HG03460 (cell line): ENCODE data around the gene MOXD1.
A peak's percentile ranks its signal among the peaks of the same experiment; 100 is the strongest.
"Not testable (repeated sequence)": the region's sequence is repeated elsewhere in the genome, so short reads cannot be mapped to it uniquely, and the experiment has no call there.

Experiments used
- ATAC-seq: cut with Tn5 transposase; IDR thresholded peaks from one replicate; pipeline ENCODE4 v1.9.1; 2021; ENCODE audit not compliant: unreplicated experiment

Gene MOXD1

GRCh38 chr6:132285004-132285780 lies 116.1 kb downstream of the MOXD1 start:
- ATAC-seq, result no peak

- ATAC-seq, result no peak
Observed at GRCh38 chr6:132282696-132283095, 118.6 kb downstream of the MOXD1 start.

DNA sequence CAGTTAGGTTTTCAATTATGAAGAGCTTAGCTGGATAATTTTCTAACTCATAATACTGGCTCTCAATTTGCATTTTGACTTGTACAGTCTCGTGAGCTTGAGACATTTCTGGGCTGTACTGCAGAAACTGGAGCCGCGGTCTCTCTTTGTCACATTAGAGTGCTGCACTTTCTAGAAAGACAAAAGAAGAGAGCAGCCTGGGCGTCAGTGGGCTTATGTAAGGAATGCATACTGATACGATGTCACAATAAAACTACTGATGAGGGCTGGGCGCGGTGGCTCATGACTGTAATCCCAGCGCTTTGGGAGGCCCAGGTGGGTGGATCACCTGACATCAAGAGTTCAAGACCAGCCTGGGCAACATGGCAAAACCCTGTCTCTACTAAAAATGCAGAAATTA lies 120.8 kb downstream of the MOXD1 start:
- ATAC-seq, result no peak

GRCh38 chr6:132279592-132280139 lies 121.6 kb downstream of the MOXD1 start:
- peak; percentile 97 for ATAC-seq

GRCh38 chr6:132275066-132275970 lies 126.0 kb downstream of the MOXD1 start:
- ATAC-seq, result no peak

- ATAC-seq, result no peak
Observed at GRCh38 chr6:132272776-132273175, 128.5 kb downstream of the MOXD1 start.

DNA sequence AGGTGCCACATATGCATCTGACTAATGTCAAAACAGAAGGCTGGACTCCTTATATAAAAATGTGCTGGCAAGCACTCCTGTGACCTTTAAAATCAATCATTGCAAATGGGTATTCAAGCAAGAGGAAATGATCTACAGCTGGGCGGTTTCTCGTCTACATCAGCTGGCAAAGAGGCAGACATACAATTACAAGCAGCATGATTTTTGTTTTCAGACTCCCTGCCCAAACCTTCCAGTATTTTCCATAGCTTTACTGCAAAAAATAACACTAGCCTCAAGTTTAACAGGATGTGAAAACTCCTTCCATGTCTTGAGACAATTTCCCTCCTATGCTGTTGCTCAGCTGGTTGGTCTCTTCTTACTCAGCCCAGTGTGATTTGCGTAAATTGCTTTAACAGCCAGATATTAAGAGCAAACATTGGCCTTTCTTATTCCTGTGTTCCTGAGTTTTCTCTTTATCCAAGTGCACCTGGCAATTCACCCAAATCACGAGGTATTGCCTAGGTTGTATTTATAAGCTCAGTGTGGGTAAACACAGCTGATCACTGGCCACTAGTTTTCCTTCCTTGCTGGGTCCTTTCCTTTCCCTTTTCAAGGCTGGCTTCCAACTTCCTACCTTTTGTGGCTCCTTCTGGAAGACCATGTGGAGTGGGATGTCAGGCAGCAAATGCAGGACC lies 130.4 kb downstream of the MOXD1 start:
- ATAC-seq, result no peak

DNA sequence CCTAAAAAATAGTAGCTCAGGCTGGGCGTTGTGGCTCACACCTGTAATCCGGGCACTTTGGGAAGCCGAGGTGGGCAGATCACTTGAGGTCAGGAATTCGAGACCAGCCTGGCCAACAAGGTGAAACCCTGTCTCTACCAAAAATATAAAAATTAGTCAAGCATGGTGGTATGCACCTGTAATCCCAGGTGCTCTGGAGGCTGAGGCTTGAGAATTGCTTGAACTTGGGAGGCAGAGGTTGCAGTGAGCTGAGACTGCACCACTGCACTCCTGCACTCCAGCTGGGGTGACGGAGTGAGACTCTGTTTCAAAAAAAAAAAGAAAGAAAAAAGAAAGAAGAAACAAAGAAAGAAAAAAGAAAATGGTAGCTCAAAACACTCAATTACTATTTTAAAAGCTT lies 132.6 kb downstream of the MOXD1 start:
- ATAC-seq, result not testable (repeated sequence)

DNA sequence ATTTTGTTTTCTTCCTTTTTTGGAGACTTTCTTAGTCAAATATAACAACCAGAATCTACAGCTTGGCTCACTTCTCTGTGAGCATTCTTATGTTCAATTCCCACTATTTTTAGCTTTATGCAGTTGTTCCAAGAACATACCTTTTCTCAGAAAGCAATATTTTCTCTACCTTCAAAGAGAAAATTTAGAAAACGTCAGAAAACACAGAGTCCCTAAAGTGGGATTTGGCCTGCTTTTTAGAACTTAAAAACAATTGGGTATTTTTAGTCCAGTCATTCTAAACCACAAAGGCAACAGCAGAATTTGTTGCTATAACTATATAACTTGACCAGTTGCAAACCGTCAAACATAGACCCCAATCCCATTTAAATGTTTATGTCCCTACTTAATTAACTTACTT lies 133.1 kb downstream of the MOXD1 start:
- no peak for ATAC-seq

DNA sequence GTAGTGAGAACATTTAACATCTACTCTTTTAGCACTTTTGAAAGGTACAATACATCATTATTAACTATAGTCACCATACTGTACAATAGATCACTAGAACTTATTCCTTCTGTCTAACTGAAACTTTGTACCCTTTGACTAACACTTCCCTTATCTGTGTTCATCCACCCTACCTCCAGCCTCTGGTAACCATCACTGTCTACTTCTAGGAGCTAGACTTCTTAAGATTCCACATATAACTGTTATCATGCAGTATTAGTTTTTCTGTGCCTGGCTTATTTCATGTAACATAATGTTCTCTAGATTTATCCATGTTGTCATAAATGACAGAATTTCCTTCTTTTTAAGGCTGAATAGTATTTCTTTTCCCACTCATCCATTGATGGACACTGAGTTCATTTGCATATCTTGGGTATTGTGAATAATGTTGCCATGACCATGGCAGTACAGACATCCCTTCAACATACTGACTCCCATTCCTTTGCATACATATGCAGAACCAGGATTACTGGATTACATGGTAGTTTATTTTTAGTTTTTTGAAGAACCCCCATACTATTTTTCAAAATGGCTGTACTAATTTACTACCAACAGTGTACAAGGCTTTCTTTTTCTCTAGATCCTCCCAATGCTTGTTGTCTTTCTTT lies 135.7 kb downstream of the MOXD1 start:
- ATAC-seq, result no peak

GRCh38 chr6:132264021-132264500 lies 137.2 kb downstream of the MOXD1 start:
- ATAC-seq, result no peak

GRCh38 chr6:132261354-132261753 lies 139.9 kb downstream of the MOXD1 start:
- ATAC-seq, result no peak

DNA sequence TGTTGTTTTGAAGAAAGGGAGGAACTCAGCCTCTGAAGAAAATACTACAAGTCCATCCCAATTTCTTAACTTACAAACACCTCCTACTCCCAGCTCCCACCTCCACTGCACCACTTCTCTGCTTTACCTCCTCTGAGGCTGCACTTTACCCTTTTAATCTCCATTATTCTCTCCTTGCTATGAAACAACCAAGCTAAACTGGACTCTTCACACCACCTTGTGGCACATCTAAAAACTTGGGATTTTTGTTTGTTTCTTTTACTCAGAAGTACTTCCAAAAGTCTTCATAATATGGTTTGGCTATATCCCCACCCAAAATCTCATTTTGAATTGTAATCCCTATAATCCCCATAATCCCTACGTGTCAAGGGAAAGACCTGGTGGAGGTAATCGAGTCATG lies 142.2 kb downstream of the MOXD1 start:
- ATAC-seq, result no peak

- no peak for ATAC-seq
Observed at GRCh38 chr6:132257561-132257960, 143.7 kb downstream of the MOXD1 start.

DNA sequence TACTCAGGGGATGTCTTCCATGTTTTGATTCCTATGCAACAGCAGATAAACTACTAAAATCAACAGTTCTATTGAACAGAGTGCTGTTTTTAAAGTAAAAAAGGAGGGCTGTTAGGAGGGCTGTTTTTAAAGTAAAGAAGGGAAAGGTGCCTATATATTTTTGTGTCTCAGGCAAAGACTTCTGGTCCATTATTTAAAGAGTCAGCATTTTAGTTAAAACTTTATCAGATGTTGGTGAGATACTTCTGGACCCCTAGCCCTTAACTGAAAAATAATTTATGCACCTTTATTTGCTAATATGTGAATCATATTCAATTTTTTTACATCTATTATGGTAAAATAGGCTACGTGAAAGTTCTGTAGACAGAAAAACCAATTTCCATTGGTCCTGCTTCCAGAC lies 144.8 kb downstream of the MOXD1 start:
- ATAC-seq, result no peak

DNA sequence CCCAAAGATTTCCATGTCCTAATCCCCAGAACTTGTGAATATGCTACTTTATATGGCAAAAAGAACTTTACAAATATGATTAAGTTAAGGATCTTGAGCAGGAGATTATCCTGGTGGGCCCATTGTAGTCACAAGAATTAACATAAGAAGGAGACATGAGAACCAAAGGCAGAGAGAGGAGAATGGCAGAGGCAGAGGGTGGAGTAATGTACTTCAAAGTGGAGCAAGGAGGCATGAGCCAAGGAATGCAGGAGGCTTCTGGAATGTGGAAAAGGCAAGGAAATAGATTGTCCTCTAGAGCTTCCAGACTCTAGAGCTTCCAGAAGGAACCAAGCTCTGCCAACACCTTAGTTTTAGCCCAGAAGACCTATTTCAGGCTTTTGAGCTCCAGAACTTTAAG lies 147.4 kb downstream of the MOXD1 start:
- no peak for ATAC-seq

DNA sequence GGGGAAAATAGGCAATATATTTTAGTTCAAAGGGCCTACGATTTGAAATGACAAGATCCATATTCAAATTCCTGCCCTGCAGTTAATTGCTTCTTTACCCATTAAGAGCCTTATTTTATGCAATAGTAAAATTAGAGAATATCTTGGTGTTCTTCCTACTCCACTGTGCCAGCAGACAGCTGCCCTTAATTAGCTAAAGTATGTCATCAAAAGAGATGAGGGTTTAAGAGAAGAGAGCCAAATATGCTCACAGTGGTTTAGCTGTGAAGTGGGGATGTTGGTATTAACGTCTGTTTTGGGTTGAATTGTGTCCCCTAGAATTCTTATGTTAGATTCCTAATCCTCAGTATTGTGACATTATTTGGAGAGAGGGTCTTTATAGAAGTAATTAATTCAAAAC lies 148.1 kb downstream of the MOXD1 start:
- no peak for ATAC-seq

DNA sequence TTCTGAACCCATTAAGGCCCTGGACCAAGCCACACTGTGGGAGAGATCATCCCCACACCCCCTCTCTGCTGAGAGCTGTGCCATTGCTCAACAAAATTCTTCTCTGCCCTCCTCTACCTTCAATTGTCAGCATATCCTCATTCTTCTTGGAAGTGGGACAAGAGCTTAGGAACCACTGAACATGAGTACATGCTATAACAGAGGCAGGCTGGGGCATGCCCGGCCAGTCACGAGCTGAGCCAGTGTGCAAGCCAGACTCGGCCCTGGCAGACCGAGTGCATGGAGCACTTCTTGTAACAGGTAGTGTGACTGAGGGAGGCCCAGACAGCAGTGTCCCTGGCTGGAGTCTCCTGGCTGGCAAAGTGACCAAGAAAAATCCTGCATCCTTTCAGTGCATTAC lies 149.2 kb downstream of the MOXD1 start:
- no peak for ATAC-seq

DNA sequence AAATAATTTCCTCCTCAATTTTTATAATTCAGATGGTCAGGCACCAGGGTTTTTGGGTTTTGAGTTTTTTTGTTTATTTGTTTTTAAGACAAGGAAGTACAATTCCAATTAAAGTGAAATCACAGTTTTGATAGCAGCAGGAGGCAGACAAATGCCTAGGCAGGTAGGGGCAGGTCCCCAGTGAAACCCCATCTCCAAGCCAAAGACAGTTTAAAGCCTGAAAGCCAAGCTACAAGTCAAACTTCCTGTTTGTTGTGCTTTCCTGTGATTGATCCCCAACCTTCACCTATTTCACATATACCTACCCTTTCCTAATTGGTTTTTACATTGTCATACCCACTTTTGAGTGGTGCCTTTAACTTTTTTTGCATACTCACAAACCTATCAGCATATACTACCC lies 149.6 kb downstream of the MOXD1 start:
- ATAC-seq, result no peak

- ATAC-seq, result no peak
Observed at GRCh38 chr6:132247381-132248159, 153.7 kb downstream of the MOXD1 start.
